ENCODE results near the gene EML4.

The EML4 gene

GRCh38 chr2:42141687-42142546 lies 27.2 kb upstream of the EML4 start:
- no peak overlapping the region for H3K27ac ChIP-seq

GRCh38 chr2:42142547-42143184 lies 26.5 kb upstream of the EML4 start:
- H3K27ac ChIP-seq: no peak overlapping the region
- no peak for TF ChIP-seq ZFX (IDR thresholded peaks at IDR 0.05)
- no peak for TF ChIP-seq CTCF (conservative IDR thresholded peaks at IDR 0.05)

More at GRCh38 chr2:42141687-42142546, 27.2 kb upstream of the EML4 start:
- TF ChIP-seq CTCF (conservative IDR thresholded peaks at IDR 0.05) (no peak), ZFX (IDR thresholded peaks at IDR 0.05) (no peak)

GRCh38 chr2:42147641-42148274 lies 21.4 kb upstream of the EML4 start:
- H3K27ac ChIP-seq: peak overlapping the region; percentile 37
- TF ChIP-seq ZFX (IDR thresholded peaks at IDR 0.05) (no peak), CTCF (conservative IDR thresholded peaks at IDR 0.05) (no peak)

GRCh38 chr2:42150159-42150558 lies 19.0 kb upstream of the EML4 start:
- no peak overlapping the region for H3K27ac ChIP-seq
- TF ChIP-seq ZFX (IDR thresholded peaks at IDR 0.05): no peak
- TF ChIP-seq CTCF (conservative IDR thresholded peaks at IDR 0.05): no peak

- no peak for TF ChIP-seq ZFX (IDR thresholded peaks at IDR 0.05)
- no peak for TF ChIP-seq CTCF (conservative IDR thresholded peaks at IDR 0.05)
- H3K27ac ChIP-seq: no peak overlapping the region
These were observed 15.1 kb upstream of the EML4 start for GRCh38 chr2:42153944-42154581.

GRCh38 chr2:42156721-42157120 lies 12.4 kb upstream of the EML4 start:
- TF ChIP-seq CTCF (conservative IDR thresholded peaks at IDR 0.05): no peak
- no peak for TF ChIP-seq ZFX (IDR thresholded peaks at IDR 0.05)

More at GRCh38 chr2:42156721-42157120, 12.4 kb upstream of the EML4 start:
- H3K27ac ChIP-seq: no peak overlapping the region
